HG03280 (cell line): ENCODE measurements around the gene SNX19.

Experiments used
- ATAC-seq: cut with Tn5 transposase; IDR thresholded peaks from one replicate; pipeline ENCODE4 v1.9.1; 2021; ENCODE audit warnings: mild to moderate bottlenecking, moderate library complexity; ENCODE audit not compliant: unreplicated experiment

SNX19 gene

DNA sequence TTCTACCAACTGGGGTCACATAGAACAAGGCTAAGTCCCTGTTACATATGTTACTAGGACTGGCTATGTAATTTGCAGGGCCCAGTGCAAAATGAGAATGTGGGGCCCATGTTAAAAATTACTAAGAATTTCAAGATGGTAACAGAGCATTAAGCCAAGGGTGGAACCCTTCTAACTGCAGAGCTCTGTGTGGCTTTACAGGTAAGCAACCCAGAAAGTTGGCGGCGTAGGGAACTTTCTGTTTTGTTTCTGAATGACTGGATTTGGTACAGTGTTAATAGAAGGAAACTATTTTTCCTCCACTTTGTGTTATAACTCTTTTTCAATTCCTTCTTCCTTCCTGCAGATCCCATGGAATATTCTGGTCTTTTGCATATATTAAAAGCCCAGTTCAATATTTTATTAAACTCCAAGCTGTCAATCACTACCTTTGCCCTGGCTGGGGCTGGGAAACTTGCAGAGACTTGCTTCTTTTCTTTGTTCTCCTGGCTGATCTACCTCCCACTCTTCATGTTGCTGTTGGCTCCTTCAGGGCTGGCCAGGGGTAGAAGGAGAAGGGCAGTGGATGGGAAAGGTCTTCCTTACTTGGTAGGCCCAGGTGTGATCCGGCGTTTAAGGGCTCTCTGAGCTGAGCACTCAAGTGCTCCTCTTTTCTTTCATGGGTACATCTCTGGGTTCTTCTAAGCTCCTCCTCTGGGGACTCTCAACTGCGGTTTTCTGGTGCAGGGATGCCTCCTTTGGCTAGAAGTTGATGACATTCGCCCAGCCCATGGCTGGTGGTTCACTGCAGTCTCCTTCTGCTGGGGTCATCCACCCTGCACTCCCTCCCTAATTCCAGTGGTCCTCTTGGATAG is 67.7 kb downstream of the SNX19 start:
- no peak for ATAC-seq

DNA sequence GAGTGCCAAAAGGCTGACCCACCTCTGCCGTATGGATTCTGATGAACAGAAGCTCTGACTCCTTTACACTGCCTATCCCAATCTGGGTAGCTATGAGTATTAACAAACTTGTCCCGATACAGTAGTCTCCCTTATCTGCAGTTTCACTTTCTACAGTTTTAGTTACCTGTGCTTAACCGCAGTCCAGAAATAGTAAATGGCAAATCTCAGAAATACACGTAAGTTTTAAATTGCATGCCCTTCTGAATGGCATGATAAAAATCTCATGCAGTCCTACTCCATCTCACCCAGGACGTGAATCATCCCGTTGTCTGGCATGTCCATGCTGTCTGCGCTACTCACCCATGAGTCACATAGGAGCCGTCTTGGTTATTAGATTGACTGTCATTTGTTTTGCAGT is 68.8 kb downstream of the SNX19 start:
- no peak for ATAC-seq

DNA sequence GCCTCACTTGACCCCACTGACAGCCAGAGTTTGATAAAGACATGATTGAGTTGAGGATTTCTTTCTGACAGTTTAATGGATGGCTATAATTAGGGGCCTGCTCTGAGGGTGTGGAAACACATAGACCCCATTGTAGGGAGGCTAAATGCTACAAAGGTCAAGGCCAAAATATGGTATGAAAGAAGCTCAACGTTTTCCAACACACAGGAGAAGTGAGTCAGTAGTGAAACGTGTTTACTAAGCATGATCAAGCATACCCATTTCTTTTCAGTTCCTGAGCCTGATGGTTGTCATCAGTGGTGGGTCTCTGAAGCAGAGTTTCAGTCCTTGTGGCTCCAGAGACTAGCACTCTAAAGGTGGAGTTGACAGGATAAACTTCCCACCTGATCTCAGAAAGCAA is 69.7 kb downstream of the SNX19 start:
- ATAC-seq = no peak

DNA sequence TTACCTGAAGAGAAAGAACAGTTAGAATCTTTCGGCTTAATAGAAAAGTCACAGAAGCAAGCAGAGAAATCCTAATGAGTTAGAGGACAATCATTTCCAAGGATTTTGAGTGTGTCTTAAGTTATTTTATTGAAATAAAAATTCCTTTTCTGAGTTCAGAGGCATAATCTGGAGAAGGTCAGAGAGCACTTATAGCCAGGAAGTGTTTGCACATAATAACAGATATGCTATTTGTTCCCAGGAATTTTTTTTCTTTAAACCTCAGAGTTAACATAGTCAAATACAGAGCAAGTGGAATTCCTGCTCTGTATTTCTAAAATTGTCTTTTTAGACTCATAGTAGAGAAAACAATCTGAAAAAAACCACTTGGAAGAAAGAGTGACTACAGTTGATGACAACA is 74.3 kb downstream of the SNX19 start:
- no peak for ATAC-seq

DNA sequence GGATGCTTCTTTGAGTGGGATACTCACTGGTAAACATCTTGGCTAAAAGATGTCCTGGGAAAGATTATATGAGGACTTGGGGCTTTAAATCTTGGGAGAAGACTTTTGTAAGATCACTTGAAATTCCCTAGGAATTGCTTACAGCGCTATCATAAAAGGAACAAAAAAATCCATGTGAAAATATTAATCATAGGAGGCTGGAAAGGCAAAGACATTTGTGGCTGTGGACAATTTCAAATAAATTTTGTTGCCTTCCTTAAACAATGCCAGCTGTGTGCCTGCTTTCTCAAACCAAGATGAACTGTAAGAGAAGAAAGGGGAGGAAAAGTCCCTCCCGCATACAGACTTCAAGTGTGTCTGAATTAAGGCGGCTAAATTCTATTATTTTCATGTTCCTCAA is 75.6 kb downstream of the SNX19 start:
- no peak for ATAC-seq

DNA sequence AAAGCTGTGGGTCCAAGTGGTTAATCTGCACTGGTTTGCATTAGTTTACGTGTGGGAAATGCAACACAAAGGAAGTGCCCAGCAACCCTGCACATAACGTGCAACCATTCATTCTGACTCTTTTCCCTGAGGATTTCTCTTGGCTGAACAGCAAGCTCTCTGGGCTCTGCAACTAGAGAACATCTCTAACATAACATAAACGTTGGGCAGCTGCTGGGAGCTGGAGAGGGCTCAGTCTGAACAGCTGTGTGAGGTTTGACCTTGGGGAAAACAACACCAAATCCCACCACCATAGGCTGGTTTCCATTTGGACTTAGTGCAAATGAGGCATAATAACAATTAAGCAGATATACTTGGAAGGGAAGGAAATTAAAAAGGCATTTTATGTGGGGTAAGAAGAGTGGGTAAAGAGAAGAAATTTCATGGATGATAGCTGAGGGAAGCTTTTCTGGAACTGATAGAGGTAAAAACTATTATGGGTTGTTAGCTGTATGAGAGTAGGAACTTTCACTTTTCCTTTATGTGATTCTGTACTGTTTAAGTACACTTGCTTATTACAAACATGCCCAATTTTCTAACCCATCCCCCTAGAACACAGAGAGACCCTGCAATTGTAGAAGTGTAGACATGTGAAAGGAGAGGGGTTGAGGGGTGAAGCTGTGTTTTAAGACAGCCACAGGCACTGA is 76.2 kb downstream of the SNX19 start:
- ATAC-seq = no peak

DNA sequence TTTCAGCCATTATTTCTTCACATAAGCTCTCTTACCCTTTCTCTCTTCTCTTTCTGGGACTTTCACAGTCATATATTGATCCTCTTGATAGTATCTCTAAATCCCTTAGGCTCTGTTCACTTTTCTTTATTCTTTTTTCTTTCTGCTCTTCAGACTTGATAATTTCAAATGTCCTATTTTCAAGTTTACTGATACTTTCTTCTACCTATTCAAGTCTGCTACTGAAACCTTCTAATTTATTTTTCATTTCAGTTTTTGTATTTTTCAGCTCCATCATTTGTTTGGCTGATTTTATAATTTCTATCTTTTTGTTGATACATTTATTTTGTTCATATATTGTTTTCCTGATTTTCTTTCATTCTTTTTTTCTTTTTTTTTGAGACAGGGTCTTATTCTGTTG is 79.1 kb downstream of the SNX19 start:
- ATAC-seq = no peak

DNA sequence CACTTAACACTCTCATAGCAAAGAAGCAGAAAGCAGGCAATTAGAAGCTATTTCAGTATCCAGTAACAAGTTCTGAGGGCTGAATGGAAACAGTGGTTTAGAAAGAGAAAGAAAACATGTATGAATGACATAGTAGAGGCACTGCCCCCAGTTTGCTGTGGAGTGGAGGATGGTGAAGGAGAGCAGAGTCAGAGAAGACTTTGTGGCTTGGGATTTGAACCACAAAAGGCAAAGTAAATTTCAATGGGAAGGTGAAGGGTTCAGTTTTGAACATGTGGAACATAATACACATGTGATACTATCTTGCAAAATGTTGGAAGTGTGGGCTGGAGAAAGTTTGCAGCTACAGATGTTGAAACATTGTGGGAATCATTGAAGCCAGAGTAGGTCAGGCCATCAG is 81.4 kb downstream of the SNX19 start:
- no peak for ATAC-seq

DNA sequence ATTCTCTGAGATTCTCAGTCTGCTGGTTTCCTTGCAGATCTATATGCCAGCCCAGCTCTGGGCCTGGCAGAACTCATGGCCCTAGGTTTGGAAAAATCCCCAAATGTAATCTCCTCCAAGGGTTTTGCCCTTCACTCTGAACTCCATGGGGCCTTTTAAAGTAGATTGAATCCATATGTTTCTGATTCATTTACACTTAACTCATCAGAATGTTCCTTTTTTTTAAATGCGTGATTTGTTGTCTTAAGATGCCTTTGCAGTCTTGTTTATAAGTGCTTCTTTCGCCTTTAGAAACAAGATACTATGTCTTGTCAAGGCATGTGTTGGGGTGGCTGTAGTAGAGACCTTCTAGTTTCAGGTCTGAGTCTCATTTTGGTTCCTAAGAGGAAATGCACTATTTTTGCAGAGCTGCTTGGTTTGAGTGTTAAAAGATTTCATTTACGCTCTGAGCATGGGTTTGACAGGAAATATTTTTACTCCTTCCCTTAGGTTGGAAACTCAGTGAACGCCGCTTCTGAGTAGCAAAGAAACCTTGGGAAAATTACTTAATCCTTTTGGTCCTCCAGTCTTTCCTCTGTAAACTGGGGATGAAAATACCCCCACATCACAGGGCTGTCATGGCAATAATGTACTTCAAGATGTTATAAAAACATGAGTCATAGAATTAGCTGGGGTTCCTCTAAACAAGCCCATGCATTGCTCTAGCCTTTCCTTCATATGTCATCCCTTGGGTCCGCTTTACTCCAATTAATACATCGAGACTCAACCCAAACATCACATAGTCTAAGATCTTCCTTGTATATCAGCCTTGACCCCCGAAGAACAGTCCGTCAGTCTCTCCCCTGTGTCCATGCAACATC is 83.5 kb downstream of the SNX19 start:
- no peak for ATAC-seq

DNA sequence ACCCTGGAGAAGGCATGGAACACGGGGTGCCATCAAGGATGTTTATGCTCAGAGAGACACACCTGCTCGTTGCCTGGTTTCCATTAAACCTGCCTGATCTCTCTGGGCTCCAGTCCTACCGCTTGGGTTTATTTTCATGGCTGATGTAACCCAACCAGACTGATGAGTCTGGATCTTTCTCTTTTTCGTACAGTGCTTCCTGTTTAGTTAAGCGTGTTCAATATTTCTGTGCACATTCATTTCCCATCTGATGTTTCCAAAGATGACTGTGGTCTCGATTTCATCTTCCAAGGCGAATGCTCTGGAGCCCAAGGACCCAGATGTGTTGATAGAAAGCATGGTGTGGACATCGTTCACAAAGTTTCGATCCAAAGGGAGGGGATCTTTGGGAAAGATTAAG is 84.3 kb downstream of the SNX19 start:
- no peak for ATAC-seq

DNA sequence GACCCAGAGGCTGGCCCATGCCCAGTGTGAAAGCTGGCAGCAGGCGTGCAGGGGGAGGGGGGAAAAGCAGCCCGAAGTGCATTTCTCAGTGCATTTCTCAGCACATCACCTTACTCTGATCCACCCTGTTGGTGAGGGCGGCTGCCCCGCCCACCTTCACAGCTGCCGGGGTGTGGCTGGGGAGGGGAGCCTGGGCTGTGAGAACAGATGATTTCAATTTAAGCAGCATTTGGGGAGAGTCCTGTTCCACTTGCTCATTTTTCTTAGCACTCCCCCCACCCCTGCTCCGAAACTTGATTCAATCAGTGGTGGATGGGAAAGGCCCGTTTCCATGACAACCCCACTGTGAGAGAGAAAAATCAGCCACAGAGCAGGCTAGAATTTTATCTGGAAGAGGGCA is 84.8 kb downstream of the SNX19 start:
- ATAC-seq = no peak

DNA sequence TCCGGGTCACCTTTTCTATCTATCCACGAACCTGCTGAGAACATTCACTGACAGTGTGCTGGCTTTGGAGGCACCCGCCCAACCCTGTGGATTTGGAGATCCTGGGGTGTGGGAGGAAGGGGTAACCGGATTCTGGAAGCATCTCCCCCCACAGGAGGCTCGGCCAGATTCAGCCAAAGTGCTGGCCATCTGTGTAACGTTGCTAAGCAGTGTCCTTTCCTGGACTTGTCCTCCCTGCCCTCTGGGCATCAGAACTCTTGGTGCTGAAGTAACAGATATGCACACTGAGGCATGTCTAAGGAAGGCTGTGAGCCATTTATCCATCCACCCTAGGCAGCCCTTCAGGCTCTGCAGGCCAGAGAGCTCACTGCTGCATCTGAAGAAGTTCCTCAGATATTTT is 85.7 kb downstream of the SNX19 start:
- ATAC-seq = no peak

DNA sequence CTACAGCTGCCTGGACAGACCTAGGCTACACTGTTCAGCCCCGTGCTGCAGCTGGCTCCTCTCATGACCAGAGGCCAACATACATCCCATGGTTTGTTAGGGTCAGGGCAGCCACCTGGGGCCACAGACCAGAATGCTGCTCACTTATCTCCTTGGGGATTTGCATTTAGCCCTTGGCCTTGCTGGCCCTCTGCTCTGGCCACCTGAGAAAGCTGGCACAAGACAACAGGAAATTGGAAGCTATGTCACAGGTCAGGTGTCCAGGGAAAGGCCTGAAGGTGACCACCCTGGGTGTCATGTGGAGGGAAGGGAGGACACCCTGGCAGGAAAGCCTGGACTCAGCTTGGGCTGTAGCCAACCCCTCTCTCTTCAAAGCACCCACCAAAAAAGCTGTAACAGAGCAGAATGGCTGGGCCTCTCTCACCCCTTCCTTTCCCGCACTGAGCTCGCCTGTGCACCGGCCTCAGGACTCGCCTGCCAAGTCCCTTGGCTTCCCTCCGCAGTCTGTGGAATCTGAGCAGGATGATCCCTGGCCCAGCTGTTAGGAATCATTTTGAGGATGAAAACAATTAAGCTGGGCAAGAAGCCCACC is 86.3 kb downstream of the SNX19 start:
- no peak for ATAC-seq

DNA sequence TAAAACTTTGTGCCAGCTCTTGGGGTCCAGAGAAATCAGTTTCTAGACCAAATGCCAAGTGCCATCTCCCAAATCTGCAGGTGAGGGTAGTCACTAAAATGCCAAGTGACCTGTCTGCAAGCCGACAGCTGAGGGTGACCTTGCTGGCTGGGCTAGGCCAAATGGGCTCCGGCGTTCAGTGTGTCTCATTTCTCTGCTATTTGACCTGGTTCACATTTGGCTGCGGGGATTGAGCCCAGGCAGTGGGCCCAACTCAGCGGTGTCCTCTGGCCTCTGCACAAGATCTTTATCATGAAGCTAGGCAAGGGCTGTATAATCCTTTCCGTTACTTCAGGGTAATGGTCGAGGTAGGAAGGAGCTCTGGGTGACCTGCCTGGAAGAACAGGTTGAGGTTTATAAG is 87.5 kb downstream of the SNX19 start:
- no peak for ATAC-seq

DNA sequence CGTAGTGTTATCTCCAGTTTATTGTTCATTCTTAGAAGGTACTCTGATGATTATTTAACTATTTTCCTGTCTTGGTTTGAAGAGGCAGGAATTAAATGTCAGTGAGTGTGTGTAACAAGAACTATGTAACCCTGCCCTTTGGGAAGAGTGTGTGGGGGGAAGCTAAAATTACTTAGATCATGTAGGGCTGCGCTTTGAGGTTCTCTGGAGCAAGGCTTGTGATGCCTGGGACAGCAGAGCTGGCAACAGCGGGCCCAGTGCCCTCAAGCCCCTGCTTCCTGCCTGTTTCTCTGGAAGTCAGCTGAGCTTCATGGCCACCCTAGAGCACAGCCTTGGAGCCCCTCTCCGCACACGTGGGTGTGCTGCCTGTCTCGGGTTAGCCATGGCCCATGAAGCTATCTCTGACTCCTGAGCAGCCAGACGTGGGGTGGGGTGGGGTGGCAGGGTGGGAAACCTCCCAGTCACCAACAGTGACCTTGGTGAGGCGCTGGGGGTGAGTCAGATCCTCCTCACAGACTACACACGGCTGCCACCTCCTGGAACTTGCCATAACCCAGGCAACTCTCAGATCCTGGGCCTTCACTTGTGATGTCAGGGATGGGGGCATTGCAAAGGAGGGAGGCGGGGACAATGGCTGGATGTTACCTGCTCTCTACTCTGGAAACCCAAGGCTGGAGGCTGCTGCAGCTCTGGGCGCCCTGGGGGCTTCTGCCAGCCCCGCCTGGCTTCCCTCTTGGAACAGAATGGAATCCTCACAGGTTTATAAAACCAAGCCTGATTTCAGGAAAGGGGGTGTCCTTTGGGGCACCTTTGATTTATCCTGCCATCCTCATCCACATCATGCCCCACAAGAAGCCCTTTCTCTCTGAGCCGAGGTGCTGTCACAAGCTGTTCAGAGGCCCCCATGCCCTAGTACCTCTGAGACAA is 88.6 kb downstream of the SNX19 start:
- no peak for ATAC-seq

DNA sequence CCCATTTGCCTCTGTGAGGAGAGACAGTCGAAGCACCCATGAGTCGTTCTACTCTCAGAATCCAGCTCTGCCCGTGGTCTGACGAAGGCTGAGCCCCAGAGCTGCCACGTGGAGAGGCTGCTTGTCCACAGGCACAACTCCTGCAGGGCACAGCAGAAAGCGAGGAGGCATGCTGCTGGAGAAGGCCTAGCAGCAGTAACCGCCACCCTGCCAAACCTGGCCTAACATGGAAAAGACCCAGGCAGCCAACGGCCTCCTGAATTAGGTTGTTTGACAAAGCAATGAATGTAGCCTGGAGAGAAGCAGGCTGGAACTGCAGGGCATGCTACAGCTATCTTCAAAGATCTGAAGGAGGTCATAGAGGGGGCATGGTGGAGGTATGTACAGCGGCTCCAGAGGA is 89.7 kb downstream of the SNX19 start:
- ATAC-seq = no peak

DNA sequence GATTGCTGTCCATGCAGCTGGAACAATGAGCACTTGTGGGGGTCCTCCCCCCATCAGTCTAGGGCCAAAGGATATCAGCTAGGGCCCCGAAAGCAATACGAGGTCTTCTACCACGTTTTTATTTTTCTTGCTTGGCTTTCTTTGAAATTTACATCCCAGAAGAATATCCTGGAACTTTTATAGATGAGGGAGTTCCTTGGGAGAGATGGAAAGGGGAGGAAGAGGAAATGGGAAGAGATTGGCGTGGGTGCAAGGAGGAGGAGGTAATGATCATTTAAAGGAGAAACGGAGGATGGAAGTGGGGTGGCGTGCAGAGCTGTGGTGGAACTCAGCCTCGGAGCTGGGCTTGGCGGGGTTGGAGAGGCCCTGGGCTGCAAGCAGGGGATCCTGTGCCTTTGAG is 90.3 kb downstream of the SNX19 start:
- ATAC-seq = no peak

DNA sequence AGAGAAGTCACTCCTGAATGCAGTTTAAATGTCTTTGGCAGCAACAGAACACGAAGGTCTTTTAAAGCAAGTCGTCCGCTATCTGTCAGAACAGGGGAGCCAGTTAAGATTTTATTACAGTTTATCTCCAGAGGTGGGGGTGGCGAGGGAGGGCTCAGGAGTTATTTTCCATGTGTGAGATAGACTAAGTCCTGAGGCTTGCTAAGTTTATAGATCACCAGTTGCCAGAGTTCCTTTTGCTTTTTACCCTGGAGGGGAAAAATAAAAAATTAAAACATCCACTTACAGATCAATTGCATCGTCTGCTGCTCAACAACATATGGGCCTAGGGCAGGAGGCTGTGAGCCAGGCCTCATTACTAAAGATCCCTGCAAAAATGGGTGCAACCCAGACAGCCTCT is 90.7 kb downstream of the SNX19 start:
- ATAC-seq = no peak
